Liver (tissue), 3 donors: Measurements from ENCODE around the gene ANGPT4.

Source experiments
- CTCF ChIP-seq: fragments of 150-350 bp; IDR thresholded peaks from 2 replicates; pipeline ENCODE4 v1.5.1; 2017; ENCODE audit warnings: improper control_type of control experiment, low read depth, low read length; ENCODE audit not compliant: missing input control
- GABPA ChIP-seq, 2 donors: IDR thresholded peaks in 1 of 2; conservative IDR thresholded peaks in 1 of 2; 2 replicates each; pipeline ENCODE4 v1.6.1; 2016; ENCODE audit warnings: antibody characterized with exemption in 2 of 2, mild to moderate bottlenecking in 1 of 2, moderate library complexity in 1 of 2
- JUND ChIP-seq, 2 donors: IDR thresholded peaks; 2 replicates each; pipeline ENCODE4 v1.6.1; 2016; ENCODE audit warnings: antibody characterized with exemption in 2 of 2
- RAD21 ChIP-seq, 2 donors: IDR thresholded peaks; 2 replicates each; pipeline ENCODE4 v1.6.1; 2016; ENCODE audit warnings: antibody characterized with exemption in 2 of 2, mild to moderate bottlenecking in 2 of 2
- TF ChIP-seq, protein P1 (sequence below): IDR thresholded peaks from 2 replicates; pipeline ENCODE4 v1.6.1; 2016; ENCODE audit warnings: antibody characterized with exemption
- donor health status: healthy.
- donor health status: healthy.

- TF ChIP-seq, protein P1, sequence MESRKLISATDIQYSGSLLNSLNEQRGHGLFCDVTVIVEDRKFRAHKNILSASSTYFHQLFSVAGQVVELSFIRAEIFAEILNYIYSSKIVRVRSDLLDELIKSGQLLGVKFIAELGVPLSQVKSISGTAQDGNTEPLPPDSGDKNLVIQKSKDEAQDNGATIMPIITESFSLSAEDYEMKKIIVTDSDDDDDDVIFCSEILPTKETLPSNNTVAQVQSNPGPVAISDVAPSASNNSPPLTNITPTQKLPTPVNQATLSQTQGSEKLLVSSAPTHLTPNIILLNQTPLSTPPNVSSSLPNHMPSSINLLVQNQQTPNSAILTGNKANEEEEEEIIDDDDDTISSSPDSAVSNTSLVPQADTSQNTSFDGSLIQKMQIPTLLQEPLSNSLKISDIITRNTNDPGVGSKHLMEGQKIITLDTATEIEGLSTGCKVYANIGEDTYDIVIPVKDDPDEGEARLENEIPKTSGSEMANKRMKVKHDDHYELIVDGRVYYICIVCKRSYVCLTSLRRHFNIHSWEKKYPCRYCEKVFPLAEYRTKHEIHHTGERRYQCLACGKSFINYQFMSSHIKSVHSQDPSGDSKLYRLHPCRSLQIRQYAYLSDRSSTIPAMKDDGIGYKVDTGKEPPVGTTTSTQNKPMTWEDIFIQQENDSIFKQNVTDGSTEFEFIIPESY, result no peak
- no peak for TF ChIP-seq JUND (IDR thresholded peaks at IDR 0.05)
- TF ChIP-seq CTCF, result no peak
- no peak for TF ChIP-seq GABPA (IDR thresholded peaks at IDR 0.05 in 1 of 2, conservative IDR thresholded peaks at IDR 0.05 in 1 of 2)
- no peak for TF ChIP-seq RAD21 (IDR thresholded peaks at IDR 0.05)
Measured at GRCh38 chr20:958936-959815, 43.0 kb upstream of the ANGPT4 start.
